ENCODE measurements around the gene FLVCR1.
A peak's percentile ranks its signal among the peaks of the same experiment; 100 is the strongest.
"Not testable (repeated sequence)": the region's sequence is repeated elsewhere in the genome, so short reads cannot be mapped to it uniquely, and the experiment has no call there.

The FLVCR1 gene

DNA sequence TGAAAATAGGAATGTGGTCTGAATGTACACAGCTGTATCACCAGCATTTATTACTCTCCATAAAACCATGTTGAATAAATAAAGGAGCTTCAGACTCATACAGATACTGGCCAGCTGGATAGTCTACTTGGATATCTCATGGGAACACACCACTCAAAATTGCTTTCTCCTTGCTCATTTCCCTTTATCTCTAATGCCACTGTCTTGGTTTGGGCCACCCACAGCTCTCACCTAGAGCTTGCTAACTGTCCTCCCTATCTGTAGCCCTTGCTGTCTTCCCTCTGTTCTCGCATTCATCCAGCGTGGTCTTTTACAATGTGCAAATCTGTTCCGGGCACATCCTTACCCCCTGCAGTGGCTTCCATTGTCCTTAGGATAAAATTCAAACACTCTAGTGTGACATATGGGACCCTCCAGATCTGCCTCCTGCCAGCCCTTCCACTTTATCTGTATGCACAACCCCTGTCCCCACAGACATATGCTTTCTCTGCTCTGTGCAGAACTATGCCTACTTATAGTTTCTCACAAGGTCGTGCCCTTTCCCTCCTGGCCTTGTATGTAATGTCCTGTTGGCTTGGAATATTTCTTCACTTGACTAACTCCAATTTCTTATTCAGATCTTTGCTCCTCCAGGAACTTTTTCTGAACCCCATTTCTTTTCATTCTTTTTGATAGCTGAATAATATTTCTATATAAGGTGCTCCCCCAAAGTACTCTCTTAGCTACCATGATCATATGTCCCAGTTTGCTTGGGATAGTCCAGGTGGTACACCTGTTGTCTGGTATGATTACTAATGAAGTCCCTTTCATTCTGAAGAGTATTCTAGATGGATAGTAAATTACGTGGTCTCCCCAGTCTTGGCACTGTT, 2.9 kb downstream of the FLVCR1 start:
- no peak for DNase-seq

- DNase-seq, result no peak
These were observed 4.1 kb downstream of the FLVCR1 start for GRCh38 chr1:212862111-212862690.

- DNase-seq, result not testable (repeated sequence)
These were observed 5.3 kb downstream of the FLVCR1 start for GRCh38 chr1:212863345-212863744.

- no peak for DNase-seq
These were observed 6.1 kb downstream of the FLVCR1 start for GRCh38 chr1:212864201-212864600.

DNA sequence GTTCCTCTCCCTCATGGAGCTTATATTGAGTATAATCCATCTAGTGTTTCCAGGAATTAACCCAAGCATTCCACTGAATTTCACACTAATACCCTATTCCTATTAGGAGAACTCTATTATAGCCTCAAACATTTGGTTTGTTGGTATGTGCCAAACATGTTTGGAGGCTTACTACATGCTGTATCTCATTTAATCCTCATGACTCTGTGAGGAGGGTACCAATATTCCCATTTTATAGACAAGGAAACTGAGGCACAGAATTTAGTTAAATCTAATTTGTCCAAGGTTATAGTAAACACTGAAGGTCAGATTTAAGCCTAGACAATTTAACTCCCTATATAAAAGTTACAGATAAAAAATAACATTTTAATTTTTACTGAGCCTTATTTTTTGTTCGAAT, 9.1 kb downstream of the FLVCR1 start:
- no peak for DNase-seq

DNA sequence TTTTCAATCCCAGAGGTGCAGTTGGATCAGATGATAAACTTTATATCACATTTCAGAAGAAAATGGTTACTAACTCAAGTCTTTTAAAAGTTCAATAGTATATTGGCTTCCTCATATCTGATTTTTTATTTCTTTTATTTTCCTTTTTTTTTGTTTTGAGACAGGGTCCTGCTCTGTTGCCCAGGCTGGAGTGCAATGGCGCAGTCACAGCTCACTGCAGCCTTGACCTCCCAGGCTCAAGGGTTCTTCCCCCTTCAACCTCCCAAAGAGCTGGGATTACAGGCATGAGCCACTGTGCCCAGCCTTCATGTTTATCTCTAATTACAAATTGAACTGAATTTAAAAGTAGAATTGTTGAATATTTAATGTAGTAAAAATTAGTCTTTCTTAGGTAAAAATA, 13.9 kb downstream of the FLVCR1 start:
- DNase-seq, result no peak

GRCh38 chr1:212873518-212873917, 15.4 kb downstream of the FLVCR1 start:
- DNase-seq, result no peak

- DNase-seq, result no peak
These were observed 20.3 kb downstream of the FLVCR1 start for GRCh38 chr1:212878418-212878817.

DNA sequence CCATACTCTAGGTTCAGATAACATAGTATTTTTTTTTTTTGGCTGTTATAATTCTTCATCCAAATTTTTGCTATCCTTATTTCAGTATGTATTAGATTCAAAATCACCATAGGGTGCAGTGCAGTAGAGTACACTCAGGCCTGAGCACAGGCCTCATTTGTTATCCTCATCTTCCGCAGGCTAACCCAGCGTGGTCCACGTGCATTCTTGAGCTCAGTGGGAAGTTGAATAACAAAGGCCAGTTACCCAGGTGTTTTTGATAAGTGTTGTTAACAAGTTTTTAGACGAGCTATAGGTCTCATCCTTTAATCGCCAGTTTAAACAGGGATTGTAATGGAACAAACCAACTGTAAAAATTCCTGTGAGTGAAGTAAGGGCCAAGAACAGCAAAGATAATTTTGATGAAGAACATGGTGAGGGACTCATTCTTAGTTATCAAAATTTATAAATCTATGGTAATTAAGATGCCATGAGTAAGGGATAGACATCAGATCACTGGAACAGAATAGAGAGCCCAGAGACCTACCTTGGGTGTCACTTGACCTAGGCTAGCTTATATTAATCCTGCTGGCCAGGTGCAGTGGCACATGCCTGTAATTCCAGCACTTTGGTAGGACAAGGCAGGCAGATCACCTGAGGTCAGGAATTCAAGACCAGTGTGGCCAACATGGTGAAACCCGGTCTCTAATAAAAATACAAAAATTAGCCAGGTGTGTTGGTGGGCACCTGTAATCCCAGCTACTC, 22.0 kb downstream of the FLVCR1 start:
- DNase-seq, result no peak

- DNase-seq, result no peak
These were observed 26.5 kb downstream of the FLVCR1 start for GRCh38 chr1:212884592-212884991.

- no peak for DNase-seq
These were observed 34.0 kb downstream of the FLVCR1 start for GRCh38 chr1:212892108-212892507.

DNA sequence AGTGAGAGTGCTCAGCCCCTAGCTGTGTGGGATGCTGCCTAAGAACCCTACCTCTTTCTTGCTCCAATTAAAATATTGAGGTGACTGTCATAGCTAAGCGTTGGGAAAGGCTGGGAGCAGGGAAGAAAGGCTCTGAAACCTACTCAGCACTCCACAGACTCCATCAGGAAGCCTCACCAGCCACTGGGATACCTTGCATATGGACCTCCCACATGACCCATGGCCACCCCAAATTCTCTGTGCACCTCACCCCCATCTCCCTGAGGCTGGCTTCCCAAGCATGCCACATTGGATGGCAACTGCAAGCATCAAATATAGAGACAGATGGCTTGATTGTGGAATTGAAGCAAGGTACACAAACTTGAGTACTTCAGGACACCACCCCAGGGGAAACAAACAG, 41.8 kb downstream of the FLVCR1 start:
- no peak for DNase-seq

DNA sequence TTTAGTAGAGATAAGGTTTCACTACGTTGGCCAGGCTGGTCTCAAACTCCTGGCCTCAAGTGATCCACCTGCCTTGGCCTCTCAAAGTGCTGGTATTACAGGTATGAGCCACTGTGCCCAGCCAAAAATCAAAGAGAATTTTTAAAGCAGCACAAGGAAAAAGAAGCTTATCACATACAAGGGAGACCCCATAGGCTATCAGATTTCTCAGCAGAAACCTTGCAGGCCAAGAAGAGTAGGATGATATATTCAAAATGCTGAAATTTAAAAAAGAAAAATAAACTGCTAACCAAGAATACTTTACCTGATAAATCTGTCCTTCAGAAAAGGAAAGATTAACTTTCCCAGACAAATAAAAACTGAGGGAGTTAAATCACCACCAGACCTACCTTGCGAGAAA, 43.2 kb downstream of the FLVCR1 start:
- DNase-seq, result no peak

GRCh38 chr1:212902054-212902453, 44.0 kb downstream of the FLVCR1 start:
- no peak for DNase-seq

GRCh38 chr1:212903664-212904063, 45.6 kb downstream of the FLVCR1 start:
- no peak for DNase-seq

DNA sequence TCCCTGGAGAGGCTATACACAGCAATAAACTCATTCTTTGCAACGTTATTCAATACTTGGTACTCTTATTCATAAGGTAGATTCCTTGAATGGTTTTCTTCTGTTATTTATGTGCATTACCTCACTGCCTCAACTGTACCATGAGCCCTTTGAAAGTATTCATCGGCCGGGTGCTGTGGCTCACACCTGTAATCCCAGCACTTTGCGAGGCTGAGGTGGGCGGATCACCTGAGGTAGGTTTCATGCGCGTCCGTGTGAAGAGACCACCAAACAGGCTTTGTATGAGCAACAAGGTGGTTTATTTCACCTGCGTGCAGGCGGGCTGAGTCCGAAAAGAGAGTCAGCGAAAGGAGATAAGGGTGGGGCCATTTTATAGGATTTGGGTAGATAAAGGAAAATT, 50.0 kb downstream of the FLVCR1 start:
- not testable (repeated sequence) for DNase-seq

DNA sequence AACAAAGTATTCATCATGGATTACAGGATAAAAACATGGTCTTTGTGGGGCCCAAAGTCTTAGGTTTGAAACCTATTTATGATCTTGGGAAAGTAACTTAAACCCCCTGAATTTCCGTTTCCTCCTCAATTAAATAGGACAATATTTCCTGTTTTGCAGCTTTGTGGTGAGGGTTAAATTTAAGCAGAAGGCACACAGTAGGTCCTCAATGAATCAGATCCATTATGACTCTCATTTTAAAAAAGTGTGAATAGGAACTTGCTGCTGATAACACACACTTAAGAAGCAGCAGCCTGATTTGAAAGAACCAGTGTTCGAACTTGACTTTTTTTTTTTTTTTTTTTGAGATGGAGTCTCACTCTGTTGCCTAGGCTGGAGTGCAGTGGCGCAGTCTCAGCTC, 50.9 kb downstream of the FLVCR1 start:
- DNase-seq, result no peak

- no peak for DNase-seq
These were observed 51.6 kb downstream of the FLVCR1 start for GRCh38 chr1:212909652-212910063.

- not testable (repeated sequence) for DNase-seq
These were observed 52.1 kb downstream of the FLVCR1 start for GRCh38 chr1:212910213-212910612.

DNA sequence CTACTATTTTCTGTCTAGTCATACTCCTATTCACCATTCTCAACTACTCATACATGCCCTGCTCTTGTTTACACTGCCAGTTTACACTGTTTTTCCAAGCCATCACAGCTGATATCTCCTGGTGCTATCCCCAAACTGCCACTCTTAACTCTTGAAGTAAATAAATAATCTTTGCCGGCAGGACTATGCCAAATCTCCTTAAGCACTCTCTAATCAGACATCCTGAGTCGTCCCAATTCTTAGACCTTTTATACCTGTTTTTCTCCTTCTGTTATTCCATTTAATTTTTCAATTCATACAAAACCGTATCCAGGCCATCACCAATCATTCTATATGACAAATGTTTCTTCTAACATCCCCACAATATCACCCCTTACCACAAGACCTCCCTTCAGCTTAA, 55.6 kb downstream of the FLVCR1 start:
- DNase-seq, result not testable (repeated sequence)

DNA sequence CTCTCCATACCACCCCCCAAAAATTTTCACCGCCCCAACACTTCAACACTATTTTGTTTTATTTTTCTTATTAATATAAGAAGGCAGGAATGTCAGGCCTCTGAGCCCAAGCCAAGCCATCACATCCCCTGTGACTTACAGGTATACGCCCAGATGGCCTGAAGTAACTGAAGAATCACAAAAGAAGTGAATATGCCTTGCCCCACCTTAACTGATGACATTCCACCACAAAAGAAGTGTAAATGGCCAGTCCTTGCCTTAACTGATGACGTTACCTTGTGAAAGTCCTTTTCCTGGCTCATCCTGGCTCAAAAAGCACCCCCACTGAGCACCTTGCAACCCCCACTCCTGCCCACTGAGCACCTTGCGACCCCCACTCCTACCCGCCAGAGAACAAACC, 56.0 kb downstream of the FLVCR1 start:
- not testable (repeated sequence) for DNase-seq

GRCh38 chr1:212914789-212915188, 56.7 kb downstream of the FLVCR1 start:
- DNase-seq, result no peak

GRCh38 chr1:212915245-212916091, 57.4 kb downstream of the FLVCR1 start:
- DNase-seq, result peak; percentile 87
